HepG2 (cell line): ENCODE data around the gene OGG1. TPM values are rescaled to one million over a fixed set of nuclear protein-coding genes. Genes with fewer than 3 reads are reported as not detected.

ENCODE experiments used
- CBX2 ChIP-seq, 2 experiments: fragments of 200-600 bp in 1 of 2; sonication (generic); formaldehyde crosslinking in 1 of 2; IDR thresholded peaks; 2 replicates each; pipeline versions ENCODE4 v1.7.0 to v1.8.1; 2018 to 2022; ENCODE audit warnings: low read depth in 2 of 2, low read length in 1 of 2, mild to moderate bottlenecking in 1 of 2, missing genetic modification reagents in 1 of 2
- HDAC2 ChIP-seq: sonication (generic); formaldehyde crosslinking; IDR thresholded peaks from 2 replicates; pipeline ENCODE4 v1.4.0; 2020; ENCODE audit warnings: missing genetic modification reagents
- JUNB ChIP-seq: sonication (generic); formaldehyde crosslinking; IDR thresholded peaks from 2 replicates; pipeline ENCODE4 v1.8.0; 2022; ENCODE audit warnings: missing genetic modification reagents, mild to moderate bottlenecking, borderline replicate concordance
- MAFK ChIP-seq, 2 experiments: IDR thresholded peaks in 1 of 2; conservative IDR thresholded peaks in 1 of 2; 2 replicates each; pipeline ENCODE4 v1.6.1; 2011; ENCODE audit warnings: improper control_type of control experiment in 2 of 2, low read length in 2 of 2
- MLX ChIP-seq: IDR thresholded peaks from 2 replicates; pipeline ENCODE4 v1.6.1; 2016
- TAF15 ChIP-seq: fragments of 200-400 bp; formaldehyde crosslinking; IDR thresholded peaks from one replicate; pipeline ENCODE4 v1.6.1; 2018; ENCODE audit warnings: mild to moderate bottlenecking, low read depth, low read length; ENCODE audit not compliant: poor library complexity, severe bottlenecking
- ZKSCAN5 ChIP-seq: sonication (generic); formaldehyde crosslinking; IDR thresholded peaks from 2 replicates; pipeline ENCODE4 v1.5.1; 2020; ENCODE audit warnings: mild to moderate bottlenecking, missing genetic modification reagents
- ZNF264 ChIP-seq: sonication (generic); formaldehyde crosslinking; IDR thresholded peaks from 2 replicates; pipeline ENCODE4 v1.4.0; 2020; ENCODE audit warnings: missing genetic modification reagents
- ZNF276 ChIP-seq: sonication (generic); formaldehyde crosslinking; IDR thresholded peaks from 2 replicates; pipeline ENCODE4 v1.4.0; 2020; ENCODE audit warnings: mild to moderate bottlenecking, low read depth, missing genetic modification reagents
- ZNF512B ChIP-seq: sonication (generic); formaldehyde crosslinking; IDR thresholded peaks from 2 replicates; pipeline ENCODE4 v1.5.1; 2020; ENCODE audit warnings: missing genetic modification reagents, mild to moderate bottlenecking, borderline replicate concordance
- ZNF598 ChIP-seq: sonication (generic); formaldehyde crosslinking; IDR thresholded peaks from 2 replicates; pipeline ENCODE4 v1.5.1; 2020; ENCODE audit warnings: mild to moderate bottlenecking, missing genetic modification reagents, borderline replicate concordance
- polyA plus RNA-seq, 8 experiments: library from polyadenylated mRNA; depleted of rRNA in 3 of 8; stranded (reverse) in 7 of 8; unstranded in 1 of 8; fragments of >200 nt; fragmentation: Illumina TruSeq in 4 of 8; extraction: Trizol in 4 of 8; gene quantifications; 2 replicates each; pipeline versions ENCODE4 v1.2.1 to v1.2.3, GENCODE V29; 2011 to 2016; ENCODE audit warnings: low read depth in 4 of 8, missing spikeins in 1 of 8, mixed read lengths in 1 of 8; ENCODE audit not compliant: insufficient read depth in 1 of 8
- total RNA-seq, 5 experiments: library from RNA; depleted of rRNA; stranded (reverse); fragments of >200 nt; fragmentation: Illumina TruSeq; extraction: Trizol; gene quantifications; 2 replicates each; pipeline ENCODE4 v1.2.3, GENCODE V29; 2016; ENCODE audit warnings: low read depth in 1 of 5
- TF ChIP-seq, protein P1 (sequence below): sonication (generic); formaldehyde crosslinking; IDR thresholded peaks from 2 replicates; pipeline ENCODE4 v1.9.0; 2022; ENCODE audit warnings: missing genetic modification reagents, mild to moderate bottlenecking, borderline replicate concordance
- TF ChIP-seq, protein P2 (sequence below), 2 experiments: fragments of 450-650 bp in 1 of 2; sonication (generic) in 1 of 2; formaldehyde crosslinking; IDR thresholded peaks; 2 replicates each; pipeline versions ENCODE4 v1.5.0 to v1.8.0; 2020 to 2022; ENCODE audit warnings: mild to moderate bottlenecking in 1 of 2, missing genetic modification reagents in 1 of 2
- TF ChIP-seq, protein P3 (sequence below): sonication (generic); formaldehyde crosslinking; IDR thresholded peaks from 2 replicates; pipeline ENCODE4 v1.4.0; 2020; ENCODE audit warnings: missing genetic modification reagents
- TF ChIP-seq, protein P4 (sequence below): sonication (generic); formaldehyde crosslinking; IDR thresholded peaks from 2 replicates; pipeline ENCODE4 v1.4.0; 2020; ENCODE audit warnings: missing genetic modification reagents, borderline replicate concordance

Gene OGG1
- total and polyA plus RNA-seq, 2 of the 13 experiments (the other 11 are each of a cell fraction or from before 2014, with no cell fraction given): 28.7 to 33.2 TPM

GRCh38 chr3:9770276-9770812 lies 20.6 kb downstream of the OGG1 start (continued):
- TF ChIP-seq MLX: peak; percentile 28; the same call in 1 of the 2 replicates
- TF ChIP-seq MAFK (conservative IDR thresholded peaks at IDR 0.05 in 1 of 2, IDR thresholded peaks at IDR 0.05 in 1 of 2; ENCODE audit: low read length in 2 of 2): no peak
- no peak for TF ChIP-seq ZNF276 (CRISPR knock-in tag)
- TF ChIP-seq, protein P1, sequence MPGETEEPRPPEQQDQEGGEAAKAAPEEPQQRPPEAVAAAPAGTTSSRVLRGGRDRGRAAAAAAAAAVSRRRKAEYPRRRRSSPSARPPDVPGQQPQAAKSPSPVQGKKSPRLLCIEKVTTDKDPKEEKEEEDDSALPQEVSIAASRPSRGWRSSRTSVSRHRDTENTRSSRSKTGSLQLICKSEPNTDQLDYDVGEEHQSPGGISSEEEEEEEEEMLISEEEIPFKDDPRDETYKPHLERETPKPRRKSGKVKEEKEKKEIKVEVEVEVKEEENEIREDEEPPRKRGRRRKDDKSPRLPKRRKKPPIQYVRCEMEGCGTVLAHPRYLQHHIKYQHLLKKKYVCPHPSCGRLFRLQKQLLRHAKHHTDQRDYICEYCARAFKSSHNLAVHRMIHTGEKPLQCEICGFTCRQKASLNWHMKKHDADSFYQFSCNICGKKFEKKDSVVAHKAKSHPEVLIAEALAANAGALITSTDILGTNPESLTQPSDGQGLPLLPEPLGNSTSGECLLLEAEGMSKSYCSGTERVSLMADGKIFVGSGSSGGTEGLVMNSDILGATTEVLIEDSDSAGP (CRISPR knock-in tag): no peak; the same call in 1 of the 2 replicates
- TF ChIP-seq, protein P2, sequence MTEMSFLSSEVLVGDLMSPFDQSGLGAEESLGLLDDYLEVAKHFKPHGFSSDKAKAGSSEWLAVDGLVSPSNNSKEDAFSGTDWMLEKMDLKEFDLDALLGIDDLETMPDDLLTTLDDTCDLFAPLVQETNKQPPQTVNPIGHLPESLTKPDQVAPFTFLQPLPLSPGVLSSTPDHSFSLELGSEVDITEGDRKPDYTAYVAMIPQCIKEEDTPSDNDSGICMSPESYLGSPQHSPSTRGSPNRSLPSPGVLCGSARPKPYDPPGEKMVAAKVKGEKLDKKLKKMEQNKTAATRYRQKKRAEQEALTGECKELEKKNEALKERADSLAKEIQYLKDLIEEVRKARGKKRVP (CRISPR knock-in tag; IDR thresholded peaks at IDR 0.05): no peak
- no peak for TF ChIP-seq ZKSCAN5 (CRISPR knock-in tag)
- TF ChIP-seq ZNF598 (CRISPR knock-in tag): no peak
- no peak for TF ChIP-seq JUNB
- TF ChIP-seq ZNF512B (CRISPR knock-in tag): no peak
- TF ChIP-seq, protein P3, sequence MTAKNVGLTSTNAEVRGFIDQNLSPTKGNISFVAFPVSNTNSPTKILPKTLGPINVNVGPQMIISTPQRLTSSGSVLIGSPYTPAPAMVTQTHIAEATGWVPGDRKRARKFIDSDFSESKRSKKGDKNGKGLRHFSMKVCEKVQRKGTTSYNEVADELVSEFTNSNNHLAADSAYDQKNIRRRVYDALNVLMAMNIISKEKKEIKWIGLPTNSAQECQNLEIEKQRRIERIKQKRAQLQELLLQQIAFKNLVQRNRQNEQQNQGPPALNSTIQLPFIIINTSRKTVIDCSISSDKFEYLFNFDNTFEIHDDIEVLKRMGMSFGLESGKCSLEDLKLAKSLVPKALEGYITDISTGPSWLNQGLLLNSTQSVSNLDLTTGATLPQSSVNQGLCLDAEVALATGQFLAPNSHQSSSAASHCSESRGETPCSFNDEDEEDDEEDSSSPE: 0 out of 2 replicates have a peak, but pooled peaks have one; percentile 4
- TF ChIP-seq HDAC2 (CRISPR knock-in tag): peak; percentile 27; the same call in 1 of the 2 replicates
- TF ChIP-seq ZNF264 (CRISPR knock-in tag): no peak
- TF ChIP-seq TAF15: no peak
- TF ChIP-seq CBX2 (IDR thresholded peaks at IDR 0.05; ENCODE audit: low read depth, low read length): no peak
- no peak for TF ChIP-seq CBX2 (CRISPR knock-in tag; IDR thresholded peaks at IDR 0.05; ENCODE audit: low read depth)
- TF ChIP-seq, protein P4, sequence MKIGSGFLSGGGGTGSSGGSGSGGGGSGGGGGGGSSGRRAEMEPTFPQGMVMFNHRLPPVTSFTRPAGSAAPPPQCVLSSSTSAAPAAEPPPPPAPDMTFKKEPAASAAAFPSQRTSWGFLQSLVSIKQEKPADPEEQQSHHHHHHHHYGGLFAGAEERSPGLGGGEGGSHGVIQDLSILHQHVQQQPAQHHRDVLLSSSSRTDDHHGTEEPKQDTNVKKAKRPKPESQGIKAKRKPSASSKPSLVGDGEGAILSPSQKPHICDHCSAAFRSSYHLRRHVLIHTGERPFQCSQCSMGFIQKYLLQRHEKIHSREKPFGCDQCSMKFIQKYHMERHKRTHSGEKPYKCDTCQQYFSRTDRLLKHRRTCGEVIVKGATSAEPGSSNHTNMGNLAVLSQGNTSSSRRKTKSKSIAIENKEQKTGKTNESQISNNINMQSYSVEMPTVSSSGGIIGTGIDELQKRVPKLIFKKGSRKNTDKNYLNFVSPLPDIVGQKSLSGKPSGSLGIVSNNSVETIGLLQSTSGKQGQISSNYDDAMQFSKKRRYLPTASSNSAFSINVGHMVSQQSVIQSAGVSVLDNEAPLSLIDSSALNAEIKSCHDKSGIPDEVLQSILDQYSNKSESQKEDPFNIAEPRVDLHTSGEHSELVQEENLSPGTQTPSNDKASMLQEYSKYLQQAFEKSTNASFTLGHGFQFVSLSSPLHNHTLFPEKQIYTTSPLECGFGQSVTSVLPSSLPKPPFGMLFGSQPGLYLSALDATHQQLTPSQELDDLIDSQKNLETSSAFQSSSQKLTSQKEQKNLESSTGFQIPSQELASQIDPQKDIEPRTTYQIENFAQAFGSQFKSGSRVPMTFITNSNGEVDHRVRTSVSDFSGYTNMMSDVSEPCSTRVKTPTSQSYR (CRISPR knock-in tag): no peak
